Liver (tissue), 9 donors: Measurements from ENCODE around the gene DPH3. TPM values are rescaled to one million over a fixed set of nuclear protein-coding genes. Genes with fewer than 3 reads are reported as not detected.

Source experiments
- DNase-seq: peaks from one replicate; pipeline ENCODE4 v3.0.0-alpha.2; 2017; ENCODE audit warnings: low spot score
- H3K27ac ChIP-seq, 2 donors: one replicate each; pipeline ENCODE4 v1.7.0; 2013; ENCODE audit warnings: inconsistent platforms in 2 of 2, low read length in 2 of 2, control low read depth in 1 of 2, low read depth in 1 of 2, mild to moderate bottlenecking in 1 of 2
- H3K27me3 ChIP-seq, 4 donors: one replicate each; pipeline versions ENCODE4 v1.6.1 to v1.7.0; 2013; ENCODE audit warnings: low read length in 3 of 4, inconsistent platforms in 1 of 4, mild to moderate bottlenecking in 1 of 4, moderate library complexity in 1 of 4; ENCODE audit not compliant: control insufficient read depth in 4 of 4, insufficient read depth in 4 of 4
- H3K36me3 ChIP-seq, 4 donors: one replicate each; pipeline versions ENCODE4 v1.6.1 to v1.7.0; 2013; ENCODE audit warnings: low read length in 3 of 4, mild to moderate bottlenecking in 3 of 4, low read depth in 1 of 4, moderate library complexity in 1 of 4; ENCODE audit not compliant: control insufficient read depth in 4 of 4, insufficient read depth in 3 of 4
- H3K4me1 ChIP-seq, 4 donors: one replicate each; pipeline versions ENCODE4 v1.6.1 to v1.7.0; 2013; ENCODE audit warnings: low read length in 3 of 4, mild to moderate bottlenecking in 3 of 4, moderate library complexity in 1 of 4; ENCODE audit not compliant: control insufficient read depth in 4 of 4, insufficient read depth in 4 of 4
- H3K4me3 ChIP-seq, 3 donors: one replicate each; pipeline versions ENCODE4 v1.6.1 to v1.7.0; 2013; ENCODE audit warnings: low read length in 3 of 3, control low read depth in 1 of 3, low read depth in 1 of 3, mild to moderate bottlenecking in 1 of 3
- H3K9ac ChIP-seq, 2 donors: one replicate each; pipeline ENCODE4 v1.7.0; 2013; ENCODE audit warnings: low read length in 2 of 2, mild to moderate bottlenecking in 2 of 2, moderate library complexity in 2 of 2, control low read depth in 1 of 2, low read depth in 1 of 2
- H3K9me3 ChIP-seq, 4 donors: one replicate each; pipeline versions ENCODE4 v1.6.1 to v1.7.0; 2013; ENCODE audit warnings: low read length in 3 of 4; ENCODE audit not compliant: control insufficient read depth in 4 of 4
- ATF3 ChIP-seq: IDR thresholded peaks from 2 replicates; pipeline ENCODE4 v1.6.1; 2016; ENCODE audit warnings: antibody characterized with exemption
- CTCF ChIP-seq: fragments of 150-350 bp; IDR thresholded peaks from 2 replicates; pipeline ENCODE4 v1.5.1; 2017; ENCODE audit warnings: improper control_type of control experiment, low read depth, low read length; ENCODE audit not compliant: missing input control
- EGR1 ChIP-seq, 2 donors: IDR thresholded peaks; 2 replicates each; pipeline ENCODE4 v1.6.1; 2016 to 2018; ENCODE audit warnings: antibody characterized with exemption in 2 of 2, low read depth in 2 of 2
- FOXA1 ChIP-seq: IDR thresholded peaks from 2 replicates; pipeline ENCODE4 v1.6.1; 2016; ENCODE audit warnings: antibody characterized with exemption
- FOXA2 ChIP-seq: IDR thresholded peaks from 2 replicates; pipeline ENCODE4 v1.6.1; 2016; ENCODE audit warnings: antibody characterized with exemption
- GABPA ChIP-seq, 2 donors: IDR thresholded peaks in 1 of 2; conservative IDR thresholded peaks in 1 of 2; 2 replicates each; pipeline ENCODE4 v1.6.1; 2016; ENCODE audit warnings: antibody characterized with exemption in 2 of 2, mild to moderate bottlenecking in 1 of 2, moderate library complexity in 1 of 2
- HNF4A ChIP-seq, 2 donors: conservative IDR thresholded peaks; 2 replicates each; pipeline ENCODE4 v1.6.1; 2016; ENCODE audit warnings: antibody characterized with exemption in 2 of 2, mild to moderate bottlenecking in 2 of 2
- JUND ChIP-seq, 2 donors: IDR thresholded peaks; 2 replicates each; pipeline ENCODE4 v1.6.1; 2016; ENCODE audit warnings: antibody characterized with exemption in 2 of 2
- MAX ChIP-seq: IDR thresholded peaks from 2 replicates; pipeline ENCODE4 v1.6.1; 2016; ENCODE audit warnings: antibody characterized with exemption
- RAD21 ChIP-seq, 2 donors: IDR thresholded peaks; 2 replicates each; pipeline ENCODE4 v1.6.1; 2016; ENCODE audit warnings: antibody characterized with exemption in 2 of 2, mild to moderate bottlenecking in 2 of 2
- REST ChIP-seq: IDR thresholded peaks from 2 replicates; pipeline ENCODE4 v1.6.1; 2016; ENCODE audit warnings: antibody characterized with exemption, mild to moderate bottlenecking
- RXRA ChIP-seq, 2 donors: IDR thresholded peaks; 2 replicates each; pipeline ENCODE4 v1.6.1; 2017 to 2018; ENCODE audit warnings: antibody characterized with exemption in 2 of 2, mild to moderate bottlenecking in 1 of 2
- YY1 ChIP-seq: IDR thresholded peaks from 2 replicates; pipeline ENCODE4 v1.6.1; 2016; ENCODE audit warnings: antibody characterized with exemption, mild to moderate bottlenecking
- WGBS: extraction: QIAGEN DNeasy Blood & Tissue Kit; methylation state at CpG from one replicate; pipeline ENCODE4 v1.1.7; 2013; 5-methylcytosine and 5-hydroxymethylcytosine counted together
- polyA plus RNA-seq, 2 donors: library from polyadenylated mRNA; stranded (reverse) in 1 of 2; unstranded in 1 of 2; fragments of 200-250 nt in 1 of 2; fragments of >200 nt in 1 of 2; fragmentation: Nextera tagmentation in 1 of 2; extraction: Ambion mirVana in 1 of 2; gene quantifications; one replicate each; pipeline versions ENCODE4 v1.2.1 to v1.2.3, GENCODE V29; 2013 to 2015
- total RNA-seq, 2 donors: library from RNA; depleted of rRNA; stranded (reverse); fragments of >200 nt; gene quantifications; one replicate each; pipeline ENCODE4 v1.2.3, GENCODE V29; 2014
- donor health status: healthy.
- donor health status: healthy.
- donor health status: healthy.
- donor health status: healthy.
- donor health status: healthy.

The DPH3 gene
- total and polyA plus RNA-seq, 4 donors = 7.8 to 19.1 (median 11.6) TPM

- no peak for TF ChIP-seq MAX
Observed at GRCh38 chr3:16294844-16295243, 30.1 kb upstream of the DPH3 start (continued).

- H3K27me3 ChIP-seq = no peaks in the 10 kb centered on the region
- no peak for DNase-seq
- peaks cover 0 to 6% (median 3%) of the 10 kb centered on the region in 4 donors for H3K4me1 ChIP-seq
- H3K9ac ChIP-seq = peak overlapping the region; percentile 33 to 47
- TF ChIP-seq GABPA (IDR thresholded peaks at IDR 0.05 in 1 of 2, conservative IDR thresholded peaks at IDR 0.05 in 1 of 2) (no peak), MAX (no peak), FOXA2 (no peak), HNF4A (conservative IDR thresholded peaks at IDR 0.05) (no peak), RXRA (IDR thresholded peaks at IDR 0.05) (no peak), ATF3 (no peak), EGR1 (IDR thresholded peaks at IDR 0.05; ENCODE audit: low read depth in 2 of 2) (no peak), FOXA1 (no peak), YY1 (no peak), REST (no peak), JUND (IDR thresholded peaks at IDR 0.05) (no peak)
- H3K4me3 ChIP-seq = no peak overlapping the region
- H3K27ac ChIP-seq = peak overlapping the region in 1 of 2 donors; percentile 19
- H3K36me3 ChIP-seq = peaks cover 2 to 14% (median 11%) of the 10 kb centered on the region in 4 donors
- H3K9me3 ChIP-seq = no peaks in the 10 kb centered on the region
- 53% methylated on average over 2 of the region's 2 CpGs for WGBS
Observed at GRCh38 chr3:16290827-16291196, 26.1 kb upstream of the DPH3 start.

GRCh38 chr3:16290007-16290826 lies 25.5 kb upstream of the DPH3 start:
- Histone ChIP-seq H3K36me3 (peaks cover 2 to 14% (median 9%) of the 10 kb centered on the region in 4 donors), H3K9me3 (no peaks in the 10 kb centered on the region), H3K4me1 (peaks cover 0 to 6% (median 3%) of the 10 kb centered on the region in 4 donors), H3K9ac (peak overlapping the region; percentile 33 to 47), H3K27ac (peak overlapping the region in 1 of 2 donors; percentile 19), H3K4me3 (no peak overlapping the region), H3K27me3 (no peaks in the 10 kb centered on the region)
- TF ChIP-seq HNF4A (conservative IDR thresholded peaks at IDR 0.05) (no peak), CTCF (peak; percentile 77), RAD21 (IDR thresholded peaks at IDR 0.05) (peak; percentile 96), FOXA1 (no peak), RXRA (IDR thresholded peaks at IDR 0.05) (peak in 1 of 2 donors; percentile 45)
- DNase-seq = no peak
- WGBS = 60% methylated on average over 3 of the region's 3 CpGs
